Natural killer cell treated with Interleukin-12 subunit alpha and Interleukin-12 subunit beta and Interleukin-15 and Interleukin-18, amount 100 ng/mL, for 72 hours (primary cell): ENCODE measurements around the gene TENM4. TPM values are rescaled to one million over a fixed set of nuclear protein-coding genes. Genes with fewer than 3 reads are reported as not detected.

Experiments used
- ATAC-seq, 2 donors: fragments of 150-1000 bp; cut with Tn5 transposase in 1 of 2; sonication (Bioruptor Pico), chemical (Tn5 transposase) in 1 of 2; 2 replicates each; pipeline ENCODE4 v1.10.0; 2021
- DNase-seq: peaks from one replicate; pipeline ENCODE4 v3.0.0; 2022; ENCODE audit warnings: low spot score
- H3K27ac Mint-ChIP-seq, 2 donors: 1 replicate in 1 of 2; 2 replicates in 1 of 2; pipeline ENCODE4 v1.8.0; 2022; ENCODE audit warnings: mixed read lengths in 2 of 2, mild to moderate bottlenecking in 1 of 2, moderate library complexity in 1 of 2
- H3K27me3 Mint-ChIP-seq, 2 donors: 1 replicate in 1 of 2; 2 replicates in 1 of 2; pipeline ENCODE4 v1.8.0; 2022; ENCODE audit warnings: mixed read lengths in 2 of 2
- H3K36me3 Mint-ChIP-seq: one replicate; pipeline ENCODE4 v1.8.0; 2022; ENCODE audit warnings: mixed read lengths
- H3K4me1 Mint-ChIP-seq, 2 donors: 1 replicate in 1 of 2; 2 replicates in 1 of 2; pipeline ENCODE4 v1.8.0; 2022; ENCODE audit warnings: low read depth in 2 of 2, mixed read lengths in 2 of 2, mild to moderate bottlenecking in 1 of 2
- H3K4me3 Mint-ChIP-seq: one replicate; pipeline ENCODE4 v1.8.0; 2022; ENCODE audit warnings: mixed read lengths
- H3K9me3 Mint-ChIP-seq: 2 replicates; pipeline ENCODE4 v1.8.0; 2022; ENCODE audit warnings: mixed read lengths
- total RNA-seq, 2 donors: library from RNA; stranded (reverse); gene quantifications; one replicate each; pipeline ENCODE4 v1.2.3, GENCODE V29; 2022

TENM4 gene
- total RNA-seq, 2 donors from 2014 or later = not detected

GRCh38 chr11:79097246-79097875 is 343.5 kb downstream of the TENM4 start:
- DNase-seq = no peak
- Mint-ChIP-seq H3K9me3 (no peaks in the 10 kb centered on the region), H3K36me3 (no peaks in the 10 kb centered on the region), H3K27me3 (peaks cover 6 to 10% of the 10 kb centered on the region in 2 donors), H3K27ac (no peak overlapping the region), H3K4me3 (no peak overlapping the region), H3K4me1 (no peaks in the 10 kb centered on the region)
- no peak for ATAC-seq

GRCh38 chr11:79095424-79095823 is 345.4 kb downstream of the TENM4 start:
- Mint-ChIP-seq H3K4me3 (no peak overlapping the region), H3K36me3 (no peaks in the 10 kb centered on the region), H3K27ac (no peak overlapping the region), H3K4me1 (no peaks in the 10 kb centered on the region), H3K27me3 (peaks cover 6 to 8% of the 10 kb centered on the region in 2 donors), H3K9me3 (no peaks in the 10 kb centered on the region)
- no peak for DNase-seq
- no peak for ATAC-seq

GRCh38 chr11:79094616-79095015 is 346.2 kb downstream of the TENM4 start:
- H3K27me3 Mint-ChIP-seq = peaks cover 3 to 6% of the 10 kb centered on the region in 2 donors
- H3K36me3 Mint-ChIP-seq = no peaks in the 10 kb centered on the region
- no peaks in the 10 kb centered on the region for H3K4me1 Mint-ChIP-seq
- no peaks in the 10 kb centered on the region for H3K9me3 Mint-ChIP-seq
- ATAC-seq = no peak
- no peak overlapping the region for H3K4me3 Mint-ChIP-seq
- no peak overlapping the region for H3K27ac Mint-ChIP-seq
- no peak for DNase-seq

- Mint-ChIP-seq H3K27ac (no peak overlapping the region), H3K27me3 (peaks cover 3 to 6% of the 10 kb centered on the region in 2 donors), H3K9me3 (no peaks in the 10 kb centered on the region), H3K36me3 (no peaks in the 10 kb centered on the region), H3K4me3 (no peak overlapping the region), H3K4me1 (no peaks in the 10 kb centered on the region)
- no peak for ATAC-seq
- DNase-seq = no peak
Observed at GRCh38 chr11:79092791-79093353, 348.0 kb downstream of the TENM4 start.

- no peak overlapping the region for H3K4me3 Mint-ChIP-seq
- no peaks in the 10 kb centered on the region for H3K36me3 Mint-ChIP-seq
- no peak for ATAC-seq
- no peaks in the 10 kb centered on the region for H3K4me1 Mint-ChIP-seq
- H3K9me3 Mint-ChIP-seq = no peaks in the 10 kb centered on the region
- H3K27ac Mint-ChIP-seq = no peak overlapping the region
- no peaks in the 10 kb centered on the region for H3K27me3 Mint-ChIP-seq
- no peak for DNase-seq
Observed at GRCh38 chr11:79090191-79090705, 350.6 kb downstream of the TENM4 start.

GRCh38 chr11:79089601-79090000 is 351.2 kb downstream of the TENM4 start:
- H3K27me3 Mint-ChIP-seq = no peaks in the 10 kb centered on the region
- no peaks in the 10 kb centered on the region for H3K4me1 Mint-ChIP-seq
- no peaks in the 10 kb centered on the region for H3K9me3 Mint-ChIP-seq
- ATAC-seq (no peak), DNase-seq (no peak)
- no peak overlapping the region for H3K27ac Mint-ChIP-seq
- H3K36me3 Mint-ChIP-seq = no peaks in the 10 kb centered on the region
- H3K4me3 Mint-ChIP-seq = no peak overlapping the region

- Mint-ChIP-seq H3K36me3 (no peaks in the 10 kb centered on the region), H3K4me3 (no peak overlapping the region), H3K9me3 (no peaks in the 10 kb centered on the region), H3K27ac (no peak overlapping the region), H3K4me1 (no peaks in the 10 kb centered on the region), H3K27me3 (no peaks in the 10 kb centered on the region)
- DNase-seq (no peak), ATAC-seq (no peak)
Observed at GRCh38 chr11:79088967-79089366, 351.9 kb downstream of the TENM4 start.

- Mint-ChIP-seq H3K27me3 (no peaks in the 10 kb centered on the region), H3K36me3 (no peaks in the 10 kb centered on the region), H3K4me1 (no peaks in the 10 kb centered on the region), H3K4me3 (no peak overlapping the region), H3K27ac (no peak overlapping the region), H3K9me3 (no peaks in the 10 kb centered on the region)
- no peak for ATAC-seq
- DNase-seq = no peak
Observed at GRCh38 chr11:79087961-79088318, 352.9 kb downstream of the TENM4 start.

GRCh38 chr11:79087238-79087960 is 353.4 kb downstream of the TENM4 start:
- no peaks in the 10 kb centered on the region for H3K36me3 Mint-ChIP-seq
- no peak for DNase-seq
- H3K27me3 Mint-ChIP-seq = peaks cover 0 to 2% of the 10 kb centered on the region in 2 donors
- no peak overlapping the region for H3K4me3 Mint-ChIP-seq
- H3K9me3 Mint-ChIP-seq = no peaks in the 10 kb centered on the region
- H3K4me1 Mint-ChIP-seq = no peaks in the 10 kb centered on the region
- H3K27ac Mint-ChIP-seq = no peak overlapping the region
- ATAC-seq = peak in 1 of 2 donors; percentile 44

- H3K27ac Mint-ChIP-seq = no peak overlapping the region
Observed at GRCh38 chr11:79086056-79086455, 354.8 kb downstream of the TENM4 start.

GRCh38 chr11:79084382-79084781 is 356.4 kb downstream of the TENM4 start:
- H3K27ac Mint-ChIP-seq = no peak overlapping the region
- H3K4me3 Mint-ChIP-seq = no peak overlapping the region
- ATAC-seq (no peak), DNase-seq (no peak)
- H3K36me3 Mint-ChIP-seq = no peaks in the 10 kb centered on the region
- peaks cover 0 to 2% of the 10 kb centered on the region in 2 donors for H3K27me3 Mint-ChIP-seq
- H3K9me3 Mint-ChIP-seq = no peaks in the 10 kb centered on the region
- no peaks in the 10 kb centered on the region for H3K4me1 Mint-ChIP-seq

More at GRCh38 chr11:79086056-79086455, 354.8 kb downstream of the TENM4 start:
- no peaks in the 10 kb centered on the region for H3K4me1 Mint-ChIP-seq
- H3K36me3 Mint-ChIP-seq = no peaks in the 10 kb centered on the region
- H3K9me3 Mint-ChIP-seq = no peaks in the 10 kb centered on the region
- H3K4me3 Mint-ChIP-seq = no peak overlapping the region
- ATAC-seq = no peak
- peaks cover 0 to 2% of the 10 kb centered on the region in 2 donors for H3K27me3 Mint-ChIP-seq
- DNase-seq = no peak

- no peak for ATAC-seq
- Mint-ChIP-seq H3K4me1 (no peaks in the 10 kb centered on the region), H3K36me3 (no peaks in the 10 kb centered on the region), H3K27me3 (peaks cover 0 to 2% of the 10 kb centered on the region in 2 donors), H3K4me3 (no peak overlapping the region), H3K9me3 (no peaks in the 10 kb centered on the region), H3K27ac (no peak overlapping the region)
- no peak for DNase-seq
Observed at GRCh38 chr11:79083352-79083751, 357.5 kb downstream of the TENM4 start.

- no peak for ATAC-seq
- Mint-ChIP-seq H3K4me1 (no peaks in the 10 kb centered on the region), H3K9me3 (no peaks in the 10 kb centered on the region), H3K4me3 (no peak overlapping the region), H3K27ac (no peak overlapping the region), H3K27me3 (peaks cover 0 to 2% of the 10 kb centered on the region in 2 donors), H3K36me3 (no peaks in the 10 kb centered on the region)
- no peak for DNase-seq
Observed at GRCh38 chr11:79082907-79083306, 357.9 kb downstream of the TENM4 start.

- Mint-ChIP-seq H3K9me3 (no peaks in the 10 kb centered on the region), H3K27ac (no peak overlapping the region), H3K36me3 (no peaks in the 10 kb centered on the region), H3K27me3 (peaks cover 0 to 2% of the 10 kb centered on the region in 2 donors), H3K4me1 (no peaks in the 10 kb centered on the region), H3K4me3 (no peak overlapping the region)
- ATAC-seq (no peak), DNase-seq (no peak)
Observed at GRCh38 chr11:79082280-79082679, 358.6 kb downstream of the TENM4 start.
